OCI-LY3 (cell line): ENCODE results near the gene MAP2K3.
A peak's percentile ranks its signal among the peaks of the same experiment; 100 is the strongest.

Experiments
- H2AFZ ChIP-seq: fragments of 200-600, 300-600 bp; shearing (Covaris generic); 2 replicates; pipeline ENCODE4 v1.6.0; 2014; ENCODE audit warnings: antibody characterized with exemption, low read depth, low read length
- H3K27ac ChIP-seq: fragments of 200-600, 300-600 bp; sonication (generic); 2 replicates; pipeline ENCODE4 v1.5.1; 2014; ENCODE audit warnings: mild to moderate bottlenecking, low read length, moderate library complexity, mixed read lengths
- H3K27me3 ChIP-seq: fragments of 200-600, 300-600 bp; sonication (generic); 2 replicates; pipeline ENCODE4 v1.6.1; 2014; ENCODE audit warnings: low read depth, low read length, mixed read lengths
- H3K36me3 ChIP-seq: fragments of 200-600, 300-600 bp; sonication (generic); replicated peaks from 2 replicates; pipeline ENCODE3; 2014; ENCODE audit warnings: low read depth, low read length, mixed read lengths
- H3K4me1 ChIP-seq: fragments of 300-600, 200-600 bp; sonication (generic); 2 replicates; pipeline ENCODE4 v1.6.1; 2014; ENCODE audit warnings: low read length, mixed read lengths
- H3K4me2 ChIP-seq: fragments of 200-600, 300-600 bp; sonication (generic); 2 replicates; pipeline ENCODE4 v1.6.1; 2014; ENCODE audit warnings: low read length, mixed read lengths
- H3K4me3 ChIP-seq: fragments of 300-600, 200-600 bp; sonication (generic); 2 replicates; pipeline ENCODE4 v1.5.1; 2014; ENCODE audit warnings: antibody characterized with exemption, mild to moderate bottlenecking, low read length, moderate library complexity
- H3K79me2 ChIP-seq: fragments of 300-600, 200-600 bp; shearing (Covaris generic); 2 replicates; pipeline ENCODE4 v1.6.1; 2014; ENCODE audit warnings: mild to moderate bottlenecking, low read length, mixed read lengths
- H3K9ac ChIP-seq: fragments of 300-600, 200-600 bp; shearing (Covaris generic); 2 replicates; pipeline ENCODE4 v1.6.0; 2014; ENCODE audit warnings: mild to moderate bottlenecking, low read length, moderate library complexity
- H3K9me3 ChIP-seq: fragments of 200-600, 300-600 bp; shearing (Covaris generic); 2 replicates; pipeline ENCODE4 v1.6.1; 2014; ENCODE audit warnings: low read length, mixed read lengths; ENCODE audit not compliant: insufficient read depth
- H4K20me1 ChIP-seq: fragments of 200-600, 300-600 bp; sonication (generic); 2 replicates; pipeline ENCODE4 v1.6.1; 2016; ENCODE audit warnings: low read length, mixed read lengths; ENCODE audit not compliant: insufficient read depth
- EZH2phosphoT487 ChIP-seq: fragments of 200-600 bp; shearing (Covaris generic); IDR thresholded peaks from 2 replicates; pipeline ENCODE4 v1.6.1; 2018; ENCODE audit warnings: antibody characterized with exemption, mixed run types, low read depth
- TF ChIP-seq, protein P1 (sequence below): fragments of 200-600, 300-600 bp; sonication (generic); IDR thresholded peaks from 2 replicates; pipeline ENCODE4 v1.5.1; 2014; ENCODE audit warnings: antibody characterized with exemption, low read length, low read depth

The MAP2K3 gene

GRCh38 chr17:21286066-21286770 is 1.7 kb downstream of the MAP2K3 start:
- H3K9ac ChIP-seq: peak overlapping the region; percentile 64
- H3K4me3 ChIP-seq: peak overlapping the region; percentile 90
- peak overlapping the region; percentile 83 for H3K4me2 ChIP-seq
- peaks cover 46% of the 10 kb centered on the region for H3K79me2 ChIP-seq
- no peaks in the 10 kb centered on the region for H3K27me3 ChIP-seq
- TF ChIP-seq, protein P1, sequence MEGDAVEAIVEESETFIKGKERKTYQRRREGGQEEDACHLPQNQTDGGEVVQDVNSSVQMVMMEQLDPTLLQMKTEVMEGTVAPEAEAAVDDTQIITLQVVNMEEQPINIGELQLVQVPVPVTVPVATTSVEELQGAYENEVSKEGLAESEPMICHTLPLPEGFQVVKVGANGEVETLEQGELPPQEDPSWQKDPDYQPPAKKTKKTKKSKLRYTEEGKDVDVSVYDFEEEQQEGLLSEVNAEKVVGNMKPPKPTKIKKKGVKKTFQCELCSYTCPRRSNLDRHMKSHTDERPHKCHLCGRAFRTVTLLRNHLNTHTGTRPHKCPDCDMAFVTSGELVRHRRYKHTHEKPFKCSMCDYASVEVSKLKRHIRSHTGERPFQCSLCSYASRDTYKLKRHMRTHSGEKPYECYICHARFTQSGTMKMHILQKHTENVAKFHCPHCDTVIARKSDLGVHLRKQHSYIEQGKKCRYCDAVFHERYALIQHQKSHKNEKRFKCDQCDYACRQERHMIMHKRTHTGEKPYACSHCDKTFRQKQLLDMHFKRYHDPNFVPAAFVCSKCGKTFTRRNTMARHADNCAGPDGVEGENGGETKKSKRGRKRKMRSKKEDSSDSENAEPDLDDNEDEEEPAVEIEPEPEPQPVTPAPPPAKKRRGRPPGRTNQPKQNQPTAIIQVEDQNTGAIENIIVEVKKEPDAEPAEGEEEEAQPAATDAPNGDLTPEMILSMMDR: no peak
- no peak for TF ChIP-seq EZH2phosphoT487
- H3K4me1 ChIP-seq: peaks cover 32% of the 10 kb centered on the region
- H3K9me3 ChIP-seq: no peaks in the 10 kb centered on the region
- H3K36me3 ChIP-seq: no peaks in the 10 kb centered on the region
- H2AFZ ChIP-seq: no peak overlapping the region
- H3K27ac ChIP-seq: peak overlapping the region; percentile 93
- no peaks in the 10 kb centered on the region; the same call in 1 of the 2 replicates for H4K20me1 ChIP-seq

- H3K4me1 ChIP-seq: peaks cover 32% of the 10 kb centered on the region
- H3K4me3 ChIP-seq: peak overlapping the region; percentile 90
- H2AFZ ChIP-seq: no peak overlapping the region
- peak overlapping the region; percentile 64 for H3K9ac ChIP-seq
- H3K9me3 ChIP-seq: no peaks in the 10 kb centered on the region
- no peaks in the 10 kb centered on the region for H3K36me3 ChIP-seq
- peaks cover 46% of the 10 kb centered on the region for H3K79me2 ChIP-seq
- TF ChIP-seq, protein P1: no peak
- no peak for TF ChIP-seq EZH2phosphoT487
- H3K4me2 ChIP-seq: peak overlapping the region; percentile 83
- H4K20me1 ChIP-seq: no peaks in the 10 kb centered on the region; the same call in 1 of the 2 replicates
- H3K27ac ChIP-seq: peak overlapping the region; percentile 93
- no peaks in the 10 kb centered on the region for H3K27me3 ChIP-seq
These were observed 2.6 kb downstream of the MAP2K3 start for GRCh38 chr17:21286909-21287702.

DNA sequence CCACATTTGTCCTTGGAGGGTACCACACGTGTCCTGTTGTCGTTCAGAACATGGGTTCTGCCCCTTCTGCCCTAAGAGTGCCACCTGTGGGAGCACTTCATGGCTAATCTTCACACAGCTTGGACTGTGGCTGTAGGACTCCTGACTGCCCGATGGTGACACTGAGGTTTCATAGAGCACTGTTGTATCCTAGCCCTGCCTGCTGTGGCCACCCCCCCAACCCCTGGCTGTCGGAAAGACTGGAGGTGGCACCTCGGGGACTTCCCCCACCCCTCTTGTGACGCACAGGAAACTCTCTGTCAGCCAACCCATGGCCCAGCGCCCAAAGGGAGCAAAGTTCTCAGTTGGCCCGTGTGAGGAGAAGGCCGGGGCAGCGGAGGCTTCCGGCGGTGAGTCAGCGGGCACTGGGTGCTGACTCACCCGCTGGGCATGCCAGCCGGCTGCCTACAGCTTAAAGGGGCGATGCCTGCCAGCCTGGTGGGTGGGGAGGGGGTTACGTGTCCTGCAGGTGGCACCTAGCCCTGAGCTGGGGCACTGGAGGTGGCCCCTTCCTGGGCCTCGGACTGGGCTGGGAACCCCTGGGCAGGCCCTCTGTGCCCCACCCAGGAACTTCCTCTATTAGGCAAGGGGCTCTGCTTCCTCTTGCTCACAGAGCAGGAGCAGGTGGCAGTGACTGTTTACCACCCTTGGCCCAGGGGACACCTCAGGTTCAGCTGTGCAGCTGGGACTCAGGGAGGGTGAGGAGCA is 3.4 kb downstream of the MAP2K3 start:
- H3K79me2 ChIP-seq: peaks cover 46% of the 10 kb centered on the region
- H3K4me1 ChIP-seq: peaks cover 32% of the 10 kb centered on the region
- no peaks in the 10 kb centered on the region for H3K27me3 ChIP-seq
- no peak overlapping the region for H2AFZ ChIP-seq
- no peaks in the 10 kb centered on the region for H3K36me3 ChIP-seq
- H4K20me1 ChIP-seq: no peaks in the 10 kb centered on the region; the same call in 1 of the 2 replicates
- no peaks in the 10 kb centered on the region for H3K9me3 ChIP-seq
- H3K27ac ChIP-seq: peak overlapping the region; percentile 93
- H3K9ac ChIP-seq: peak overlapping the region; percentile 57
- no peak for TF ChIP-seq EZH2phosphoT487
- TF ChIP-seq, protein P1: no peak
- H3K4me3 ChIP-seq: peak overlapping the region; percentile 90
- H3K4me2 ChIP-seq: peak overlapping the region; percentile 83
